HG03575 (cell line): ENCODE results near the gene GIPC3.
"Not testable (repeated sequence)": the region's sequence is repeated elsewhere in the genome, so short reads cannot be mapped to it uniquely, and the experiment has no call there.

Experiments used
- ATAC-seq: cut with Tn5 transposase; IDR thresholded peaks from one replicate; pipeline ENCODE4 v1.9.1; 2021; ENCODE audit not compliant: unreplicated experiment, insufficient number of reproducible peaks, low FRiP score; ENCODE audit errors: extremely low read depth

Gene GIPC3

GRCh38 chr19:3627351-3627723 lies 42.1 kb downstream of the GIPC3 start:
- no peak for ATAC-seq

- ATAC-seq: not testable (repeated sequence)
These were observed 43.5 kb downstream of the GIPC3 start for GRCh38 chr19:3628766-3629165.

- ATAC-seq: no peak
These were observed 46.0 kb downstream of the GIPC3 start for GRCh38 chr19:3631053-3631861.

GRCh38 chr19:3632098-3632497 lies 46.8 kb downstream of the GIPC3 start:
- ATAC-seq: no peak

- no peak for ATAC-seq
These were observed 47.7 kb downstream of the GIPC3 start for GRCh38 chr19:3632739-3633558.

GRCh38 chr19:3633559-3633988 lies 48.3 kb downstream of the GIPC3 start:
- no peak for ATAC-seq

GRCh38 chr19:3634496-3635045 lies 49.3 kb downstream of the GIPC3 start:
- no peak for ATAC-seq

- no peak for ATAC-seq
These were observed 51.2 kb downstream of the GIPC3 start for GRCh38 chr19:3636506-3636905.

- ATAC-seq: no peak
These were observed 51.7 kb downstream of the GIPC3 start for GRCh38 chr19:3636962-3637361.

- no peak for ATAC-seq
These were observed 52.3 kb downstream of the GIPC3 start for GRCh38 chr19:3637621-3638020.

- ATAC-seq: no peak
These were observed 53.2 kb downstream of the GIPC3 start for GRCh38 chr19:3638208-3639193.

- ATAC-seq: no peak
These were observed 54.2 kb downstream of the GIPC3 start for GRCh38 chr19:3639479-3639878.

- ATAC-seq: no peak
These were observed 56.4 kb downstream of the GIPC3 start for GRCh38 chr19:3641515-3642269.

- no peak for ATAC-seq
These were observed 57.0 kb downstream of the GIPC3 start for GRCh38 chr19:3642296-3642695.
